ENCODE results near the gene DROSHA. TPM values are rescaled to one million over a fixed set of nuclear protein-coding genes. Genes with fewer than 3 reads are reported as not detected.

Gene DROSHA
- total RNA-seq, 3 donors from 2014 or later: 31.5 to 52.5 (median 50.8) TPM

- Histone ChIP-seq H3K36me3 (no peaks in the 10 kb centered on the region), H3K27me3 (no peaks in the 10 kb centered on the region), H3K4me1 (no peaks in the 10 kb centered on the region), H3K9me3 (no peaks in the 10 kb centered on the region), H3K4me3 (no peak overlapping the region), H3K27ac (no peak overlapping the region)
- TF ChIP-seq POLR2A (IDR thresholded peaks at IDR 0.05) (no peak), POLR2AphosphoS5 (IDR thresholded peaks at IDR 0.05) (no peak)
- intact Hi-C loops (cut with DNase I; ENCODE audit: low total_unique reads): no loop called here
- no peak for DNase-seq (ENCODE audit: low spot score in 2 of 2)
These were observed 121.8 kb downstream of the DROSHA start for GRCh38 chr5:31410089-31410488.

- TF ChIP-seq POLR2A (IDR thresholded peaks at IDR 0.05) (no peak), POLR2AphosphoS5 (IDR thresholded peaks at IDR 0.05) (no peak), CTCF (IDR thresholded peaks at IDR 0.05) (no peak)
- Histone ChIP-seq H3K9me3 (no peaks in the 10 kb centered on the region), H3K4me1 (no peaks in the 10 kb centered on the region), H3K4me3 (no peak overlapping the region), H3K27me3 (no peaks in the 10 kb centered on the region), H3K36me3 (no peaks in the 10 kb centered on the region), H3K27ac (no peak overlapping the region)
- peak in 1 of 2 donors; percentile 21 for DNase-seq (ENCODE audit: low spot score in 2 of 2)
- intact Hi-C loops (cut with DNase I; ENCODE audit: low total_unique reads): no loop called here
These were observed 123.1 kb downstream of the DROSHA start for GRCh38 chr5:31408814-31409213.

- TF ChIP-seq POLR2AphosphoS5 (IDR thresholded peaks at IDR 0.05) (no peak), CTCF (IDR thresholded peaks at IDR 0.05) (no peak)
- no peaks in the 10 kb centered on the region for H3K27me3 ChIP-seq
- intact Hi-C loops (cut with DNase I; ENCODE audit: low total_unique reads): loop anchor here (2.0 kb wide), 1 partner anchor 41 kb away; no protein-coding TSS in a partner anchor
These were observed 123.8 kb downstream of the DROSHA start for GRCh38 chr5:31407921-31408693.

GRCh38 chr5:31404325-31404724 is 127.6 kb downstream of the DROSHA start:
- H3K9me3 ChIP-seq: no peaks in the 10 kb centered on the region
- no peaks in the 10 kb centered on the region for H3K27me3 ChIP-seq
- intact Hi-C loops (cut with DNase I; ENCODE audit: low total_unique reads): no loop called here
- no peaks in the 10 kb centered on the region for H3K36me3 ChIP-seq
- H3K4me3 ChIP-seq: no peak overlapping the region
- no peak for DNase-seq (ENCODE audit: low spot score in 2 of 2)
- TF ChIP-seq POLR2A (IDR thresholded peaks at IDR 0.05): no peak
- no peak for TF ChIP-seq CTCF (IDR thresholded peaks at IDR 0.05)
- TF ChIP-seq POLR2AphosphoS5 (IDR thresholded peaks at IDR 0.05): no peak
- H3K4me1 ChIP-seq: no peaks in the 10 kb centered on the region
- no peak overlapping the region for H3K27ac ChIP-seq

More at GRCh38 chr5:31407921-31408693, 123.8 kb downstream of the DROSHA start:
- no peak overlapping the region for H3K4me3 ChIP-seq
- H3K9me3 ChIP-seq: no peaks in the 10 kb centered on the region
- H3K4me1 ChIP-seq: no peaks in the 10 kb centered on the region
- no peak overlapping the region for H3K27ac ChIP-seq
- no peaks in the 10 kb centered on the region for H3K36me3 ChIP-seq
- no peak for DNase-seq (ENCODE audit: low spot score in 2 of 2)

GRCh38 chr5:31401691-31402090 is 130.2 kb downstream of the DROSHA start:
- no peak overlapping the region for H3K4me3 ChIP-seq
- no peak for TF ChIP-seq POLR2AphosphoS5 (IDR thresholded peaks at IDR 0.05)
- TF ChIP-seq CTCF (IDR thresholded peaks at IDR 0.05): no peak
- TF ChIP-seq POLR2A (IDR thresholded peaks at IDR 0.05): no peak
- H3K36me3 ChIP-seq: no peaks in the 10 kb centered on the region
- H3K27me3 ChIP-seq: no peaks in the 10 kb centered on the region
- DNase-seq (ENCODE audit: low spot score in 2 of 2): no peak
- H3K9me3 ChIP-seq: no peaks in the 10 kb centered on the region
- no peak overlapping the region for H3K27ac ChIP-seq
- no peaks in the 10 kb centered on the region for H3K4me1 ChIP-seq
- intact Hi-C loops (cut with DNase I; ENCODE audit: low total_unique reads): loop anchor here (2.0 kb wide), 1 partner anchor 17 kb away; no protein-coding TSS in a partner anchor

Data from breast epithelium (tissue), 4 donors.